ENCODE results near the gene PTMS. TPM values are rescaled to one million over a fixed set of nuclear protein-coding genes. Genes with fewer than 3 reads are reported as not detected.
A peak's percentile ranks its signal among the peaks of the same experiment; 100 is the strongest.

The PTMS gene
- total and polyA plus RNA-seq, 9 of the 15 experiments (the other 6 are each of a cell fraction or from before 2014, with no cell fraction given): 5.1 to 287 (median 78.5) TPM

- TF ChIP-seq SAFB (IDR thresholded peaks at IDR 0.05; ENCODE audit: borderline replicate concordance, low read depth, low read length) (no peak), NR2F6 (CRISPR knock-in tag; IDR thresholded peaks at IDR 0.05) (no peak), ZNF778 (CRISPR knock-in tag; IDR thresholded peaks at IDR 0.05) (no peak), SREBF1 (IDR thresholded peaks at IDR 0.05; ENCODE audit: borderline replicate concordance, low read depth, low read length) (no peak), GABPB2 (CRISPR knock-in tag; conservative IDR thresholded peaks at IDR 0.05) (no peak), RFX5 (IDR thresholded peaks at IDR 0.05; ENCODE audit: low read depth, low read length) (no peak), RB1 (IDR thresholded peaks at IDR 0.05; ENCODE audit: low read depth) (0 out of 2 replicates have a peak, but pooled peaks have one; percentile 48), MEIS2 (IDR thresholded peaks at IDR 0.05; ENCODE audit: partially characterized antibody) (no peak), ZBTB1 (CRISPR knock-in tag; IDR thresholded peaks at IDR 0.05; ENCODE audit: borderline replicate concordance, low read depth) (no peak), ZNF408 (CRISPR knock-in tag; IDR thresholded peaks at IDR 0.05; ENCODE audit: low read depth) (no peak), ATF7 (IDR thresholded peaks at IDR 0.05) (no peak), WHSC1 (IDR thresholded peaks at IDR 0.05; ENCODE audit: low read length) (no peak), ZNF431 (CRISPR knock-in tag; IDR thresholded peaks at IDR 0.05) (no peak), SNRNP70 (optimal IDR thresholded peaks at IDR 0.05; ENCODE audit: low read depth, low read length) (no peak), HDAC3 (IDR thresholded peaks at IDR 0.05; ENCODE audit: borderline replicate concordance, partially characterized antibody) (no peak)
- TF ChIP-seq, protein P1, sequence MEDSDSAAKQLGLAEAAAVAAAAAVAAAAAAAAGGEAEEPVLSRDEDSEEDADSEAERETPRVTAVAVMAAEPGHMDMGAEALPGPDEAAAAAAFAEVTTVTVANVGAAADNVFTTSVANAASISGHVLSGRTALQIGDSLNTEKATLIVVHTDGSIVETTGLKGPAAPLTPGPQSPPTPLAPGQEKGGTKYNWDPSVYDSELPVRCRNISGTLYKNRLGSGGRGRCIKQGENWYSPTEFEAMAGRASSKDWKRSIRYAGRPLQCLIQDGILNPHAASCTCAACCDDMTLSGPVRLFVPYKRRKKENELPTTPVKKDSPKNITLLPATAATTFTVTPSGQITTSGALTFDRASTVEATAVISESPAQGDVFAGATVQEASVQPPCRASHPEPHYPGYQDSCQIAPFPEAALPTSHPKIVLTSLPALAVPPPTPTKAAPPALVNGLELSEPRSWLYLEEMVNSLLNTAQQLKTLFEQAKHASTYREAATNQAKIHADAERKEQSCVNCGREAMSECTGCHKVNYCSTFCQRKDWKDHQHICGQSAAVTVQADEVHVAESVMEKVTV (CRISPR knock-in tag; IDR thresholded peaks at IDR 0.05): 0 out of 2 replicates have a peak, but pooled peaks have one; percentile 88
- TF ChIP-seq, protein P2, sequence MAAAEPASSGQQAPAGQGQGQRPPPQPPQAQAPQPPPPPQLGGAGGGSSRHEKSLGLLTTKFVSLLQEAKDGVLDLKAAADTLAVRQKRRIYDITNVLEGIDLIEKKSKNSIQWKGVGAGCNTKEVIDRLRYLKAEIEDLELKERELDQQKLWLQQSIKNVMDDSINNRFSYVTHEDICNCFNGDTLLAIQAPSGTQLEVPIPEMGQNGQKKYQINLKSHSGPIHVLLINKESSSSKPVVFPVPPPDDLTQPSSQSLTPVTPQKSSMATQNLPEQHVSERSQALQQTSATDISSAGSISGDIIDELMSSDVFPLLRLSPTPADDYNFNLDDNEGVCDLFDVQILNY (CRISPR knock-in tag; IDR thresholded peaks at IDR 0.05): no peak
Measured at GRCh38 chr12:6753772-6754356, 12.3 kb upstream of the PTMS start (continued).

Data from K562 (cell line).